ENCODE data around the gene EPS8.

The EPS8 gene

GRCh38 chr12:15706010-15706676 is 83.0 kb downstream of the EPS8 start:
- no peaks in the 10 kb centered on the region for H3K79me2 ChIP-seq (ENCODE audit: insufficient read depth, low read length)
- H3F3A ChIP-seq (ENCODE audit: low read depth): no peaks in the 10 kb centered on the region
- H3K27me3 ChIP-seq (ENCODE audit: insufficient read depth, low read length, poor library complexity, severe bottlenecking): no peaks in the 10 kb centered on the region
- H3K36me3 ChIP-seq (ENCODE audit: insufficient read depth, low read length): no peaks in the 10 kb centered on the region
- no peak overlapping the region for H3K4me3 ChIP-seq (ENCODE audit: low read length, poor library complexity, severe bottlenecking)
- H2AFZ ChIP-seq (ENCODE audit: low read length): no peak overlapping the region
- no peaks in the 10 kb centered on the region for H3K4me1 ChIP-seq (ENCODE audit: insufficient read depth, low read length, poor library complexity, severe bottlenecking)
- H3K9ac ChIP-seq (ENCODE audit: low read depth, low read length, poor library complexity, severe bottlenecking): no peak overlapping the region
- H4K20me1 ChIP-seq (ENCODE audit: insufficient read depth, low read length, poor library complexity, severe bottlenecking): no peaks in the 10 kb centered on the region
- no peak overlapping the region for H3K4me2 ChIP-seq (ENCODE audit: low read depth, low read length, poor library complexity, severe bottlenecking)
- no peaks in the 10 kb centered on the region for H3K9me2 ChIP-seq (replicated peaks; ENCODE audit: low read depth, low read length)
- TF ChIP-seq EZH2phosphoT487 (IDR thresholded peaks at IDR 0.05; ENCODE audit: borderline replicate concordance) (no peak), CTCF (conservative IDR thresholded peaks at IDR 0.05; ENCODE audit: low read length) (no peak)
- H3K9me3 ChIP-seq (ENCODE audit: insufficient read depth, low read depth, low read length): no peaks in the 10 kb centered on the region

- Histone ChIP-seq H3K9ac (ENCODE audit: low read depth, low read length, poor library complexity, severe bottlenecking) (no peak overlapping the region), H3K9me3 (ENCODE audit: insufficient read depth, low read depth, low read length) (no peaks in the 10 kb centered on the region), H3K79me2 (ENCODE audit: insufficient read depth, low read length) (no peaks in the 10 kb centered on the region), H3K4me1 (ENCODE audit: insufficient read depth, low read length, poor library complexity, severe bottlenecking) (no peaks in the 10 kb centered on the region), H3K27me3 (ENCODE audit: insufficient read depth, low read length, poor library complexity, severe bottlenecking) (no peaks in the 10 kb centered on the region), H3K36me3 (ENCODE audit: insufficient read depth, low read length) (no peaks in the 10 kb centered on the region), H4K20me1 (ENCODE audit: insufficient read depth, low read length, poor library complexity, severe bottlenecking) (no peaks in the 10 kb centered on the region), H2AFZ (ENCODE audit: low read length) (no peak overlapping the region), H3K9me2 (replicated peaks; ENCODE audit: low read depth, low read length) (no peaks in the 10 kb centered on the region), H3K4me2 (ENCODE audit: low read depth, low read length, poor library complexity, severe bottlenecking) (no peak overlapping the region), H3K4me3 (ENCODE audit: low read length, poor library complexity, severe bottlenecking) (no peak overlapping the region), H3F3A (ENCODE audit: low read depth) (no peaks in the 10 kb centered on the region)
- no peak for TF ChIP-seq CTCF (conservative IDR thresholded peaks at IDR 0.05; ENCODE audit: low read length)
- no peak for TF ChIP-seq EZH2phosphoT487 (IDR thresholded peaks at IDR 0.05; ENCODE audit: borderline replicate concordance)
Observed at GRCh38 chr12:15705606-15706005, 83.6 kb downstream of the EPS8 start.

GRCh38 chr12:15702276-15702675 is 86.9 kb downstream of the EPS8 start:
- no peak overlapping the region for H2AFZ ChIP-seq (ENCODE audit: low read length)
- no peaks in the 10 kb centered on the region for H3K79me2 ChIP-seq (ENCODE audit: insufficient read depth, low read length)
- H4K20me1 ChIP-seq (ENCODE audit: insufficient read depth, low read length, poor library complexity, severe bottlenecking): no peaks in the 10 kb centered on the region
- TF ChIP-seq CTCF (conservative IDR thresholded peaks at IDR 0.05; ENCODE audit: low read length) (no peak), EZH2phosphoT487 (IDR thresholded peaks at IDR 0.05; ENCODE audit: borderline replicate concordance) (no peak)
- no peak overlapping the region for H3K9ac ChIP-seq (ENCODE audit: low read depth, low read length, poor library complexity, severe bottlenecking)
- H3F3A ChIP-seq (ENCODE audit: low read depth): no peaks in the 10 kb centered on the region
- no peak overlapping the region for H3K4me3 ChIP-seq (ENCODE audit: low read length, poor library complexity, severe bottlenecking)
- no peak overlapping the region for H3K4me2 ChIP-seq (ENCODE audit: low read depth, low read length, poor library complexity, severe bottlenecking)
- no peaks in the 10 kb centered on the region for H3K9me2 ChIP-seq (replicated peaks; ENCODE audit: low read depth, low read length)
- H3K27me3 ChIP-seq (ENCODE audit: insufficient read depth, low read length, poor library complexity, severe bottlenecking): no peaks in the 10 kb centered on the region
- no peaks in the 10 kb centered on the region for H3K9me3 ChIP-seq (ENCODE audit: insufficient read depth, low read depth, low read length)
- no peaks in the 10 kb centered on the region for H3K36me3 ChIP-seq (ENCODE audit: insufficient read depth, low read length)
- peaks cover 4% of the 10 kb centered on the region for H3K4me1 ChIP-seq (ENCODE audit: insufficient read depth, low read length, poor library complexity, severe bottlenecking)
